AG04450 (cell line): ENCODE measurements around the gene SPEN. TPM values are rescaled to one million over a fixed set of nuclear protein-coding genes. Genes with fewer than 3 reads are reported as not detected.
"Not testable (repeated sequence)": the region's sequence is repeated elsewhere in the genome, so short reads cannot be mapped to it uniquely, and the experiment has no call there.

Experiments used
- CTCF ChIA-PET: fragments of 300-600, 350-600 bp; formaldehyde crosslinking; extraction: SDS; loops from one replicate; lab custom pipeline; 2022; ENCODE audit warnings: antibody characterized with exemption, inconsistent platforms; lab: Charles Lee
- POLR2A ChIA-PET: fragments of 350-600 bp; formaldehyde crosslinking; extraction: SDS; loops from one replicate; lab custom pipeline; 2021; ENCODE audit warnings: antibody characterized with exemption, inconsistent platforms; lab: Yijun Ruan, JAX
- DNase-seq: peaks from one replicate; pipeline ENCODE4 v3.0.0-alpha.2; 2011; ENCODE audit warnings: low read depth, low spot score
- H3K27ac ChIP-seq: one replicate; pipeline ENCODE4 v1.5.1; 2012; ENCODE audit warnings: low read depth, low read length, control low read depth
- H3K27me3 ChIP-seq: one replicate; pipeline ENCODE4 v1.6.0; 2012; ENCODE audit warnings: low read length; ENCODE audit not compliant: control insufficient read depth, insufficient read depth
- H3K4me3 ChIP-seq: 2 replicates; pipeline ENCODE4 v1.5.1; 2011; ENCODE audit warnings: mild to moderate bottlenecking, low read depth, low read length, control low read depth
- H3K9me3 ChIP-seq: 2 replicates; pipeline ENCODE4 v1.5.1; 2012; ENCODE audit warnings: low read length; ENCODE audit not compliant: control insufficient read depth, insufficient read depth
- polyA plus RNA-seq: library from polyadenylated mRNA; depleted of rRNA; stranded (reverse); fragments of >200 nt; gene quantifications from 2 replicates; pipeline ENCODE4 v1.2.3, GENCODE V29; 2011
- TF ChIP-seq, protein P1 (sequence below): IDR thresholded peaks from 2 replicates; pipeline ENCODE4 v1.5.1; 2011; ENCODE audit warnings: low read depth, low read length, control low read depth, inconsistent platforms

Gene SPEN
- polyA plus RNA-seq, 1 experiment, result 5.2 TPM

DNA sequence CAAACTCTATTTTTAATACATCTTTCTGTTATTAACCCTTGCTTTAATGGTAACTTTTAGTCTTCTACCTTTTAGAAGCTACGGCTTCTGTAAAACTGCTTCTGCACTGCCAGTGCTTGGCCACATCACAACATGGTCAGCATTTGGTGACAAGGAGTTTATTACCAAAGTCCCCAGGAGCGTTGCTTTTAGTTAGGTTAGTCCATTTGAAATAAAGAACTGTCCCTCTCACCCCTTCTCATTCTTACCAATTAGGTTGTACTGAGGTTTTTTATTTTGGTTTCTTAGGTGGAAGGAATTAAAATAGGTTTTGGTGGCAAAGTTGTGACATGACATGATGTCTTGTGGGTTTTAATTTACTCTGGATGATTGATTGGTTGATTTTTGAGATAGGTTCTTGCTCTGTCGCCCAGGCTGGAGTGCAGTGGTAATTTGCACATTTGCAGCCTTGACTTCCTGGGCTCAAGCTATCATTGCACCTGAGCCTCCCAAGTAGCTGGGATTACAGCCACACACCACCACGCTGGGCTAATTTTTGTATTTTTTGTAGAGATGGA, 39.2 kb downstream of the SPEN start:
- TF ChIP-seq, protein P1, sequence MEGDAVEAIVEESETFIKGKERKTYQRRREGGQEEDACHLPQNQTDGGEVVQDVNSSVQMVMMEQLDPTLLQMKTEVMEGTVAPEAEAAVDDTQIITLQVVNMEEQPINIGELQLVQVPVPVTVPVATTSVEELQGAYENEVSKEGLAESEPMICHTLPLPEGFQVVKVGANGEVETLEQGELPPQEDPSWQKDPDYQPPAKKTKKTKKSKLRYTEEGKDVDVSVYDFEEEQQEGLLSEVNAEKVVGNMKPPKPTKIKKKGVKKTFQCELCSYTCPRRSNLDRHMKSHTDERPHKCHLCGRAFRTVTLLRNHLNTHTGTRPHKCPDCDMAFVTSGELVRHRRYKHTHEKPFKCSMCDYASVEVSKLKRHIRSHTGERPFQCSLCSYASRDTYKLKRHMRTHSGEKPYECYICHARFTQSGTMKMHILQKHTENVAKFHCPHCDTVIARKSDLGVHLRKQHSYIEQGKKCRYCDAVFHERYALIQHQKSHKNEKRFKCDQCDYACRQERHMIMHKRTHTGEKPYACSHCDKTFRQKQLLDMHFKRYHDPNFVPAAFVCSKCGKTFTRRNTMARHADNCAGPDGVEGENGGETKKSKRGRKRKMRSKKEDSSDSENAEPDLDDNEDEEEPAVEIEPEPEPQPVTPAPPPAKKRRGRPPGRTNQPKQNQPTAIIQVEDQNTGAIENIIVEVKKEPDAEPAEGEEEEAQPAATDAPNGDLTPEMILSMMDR, result no peak
- Histone ChIP-seq H3K27me3 (no peaks in the 10 kb centered on the region), H3K9me3 (no peaks in the 10 kb centered on the region), H3K27ac (peak overlapping the region; percentile 91), H3K4me3 (peak overlapping the region; percentile 49)
- ChIA-PET POLR2A (interaction anchor here (1.4 kb wide), 1 partner anchor 39 kb away, joined by 7 read pairs; the partner anchor contains the start of gene SPEN), CTCF (interaction anchor here (0.6 to 1.0 kb wide), 2 partner anchors 17 to 72 kb away, joined by 3 to 5 read pairs; no protein-coding TSS in a partner anchor)
- no peak for DNase-seq

- H3K27me3 ChIP-seq, H3K9me3 ChIP-seq, H3K4me3 ChIP-seq: not testable (repeated sequence)
- peak; percentile 49 for DNase-seq
- peak overlapping the region; percentile 92 for H3K27ac ChIP-seq
- POLR2A ChIA-PET, result interaction anchor here (0.6 to 1.0 kb wide), 3 partner anchors 10 to 81 kb away, joined by 3 to 4 read pairs (median 3); partner anchors contain the start of gene SPEN
- CTCF ChIA-PET, result interaction anchor here (0.6 kb wide), 1 partner anchor 13 kb away, joined by 9 read pairs; no protein-coding TSS in a partner anchor
Measured at GRCh38 chr1:15892857-15893599, 45.5 kb downstream of the SPEN start.

DNA sequence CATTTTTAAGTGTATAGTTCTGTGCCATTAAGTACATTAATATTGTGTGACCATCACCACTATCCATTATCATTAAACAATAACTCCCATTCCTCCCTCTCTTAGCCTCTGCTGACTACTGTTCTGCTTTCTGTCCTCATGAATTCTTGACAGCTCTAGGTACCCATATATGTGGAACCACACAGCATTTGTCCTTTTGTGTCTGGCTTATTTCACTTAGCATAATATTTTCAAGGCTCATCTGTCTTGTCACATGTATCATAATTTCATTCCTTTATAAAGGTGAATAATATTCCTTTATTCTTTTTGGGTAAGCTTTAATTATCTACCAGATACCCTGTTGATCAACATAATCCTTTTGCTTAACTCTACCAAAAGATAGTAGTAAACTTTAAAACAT, 47.7 kb downstream of the SPEN start:
- Histone ChIP-seq H3K27ac (no peak overlapping the region), H3K9me3 (no peaks in the 10 kb centered on the region), H3K4me3 (no peak overlapping the region), H3K27me3 (no peaks in the 10 kb centered on the region)
- TF ChIP-seq, protein P1, result no peak
- no peak for DNase-seq
- ChIA-PET CTCF (interaction anchor here (0.7 kb wide), 1 partner anchor 12 kb away, joined by 9 read pairs; no protein-coding TSS in a partner anchor), POLR2A (no interaction called here)

DNA sequence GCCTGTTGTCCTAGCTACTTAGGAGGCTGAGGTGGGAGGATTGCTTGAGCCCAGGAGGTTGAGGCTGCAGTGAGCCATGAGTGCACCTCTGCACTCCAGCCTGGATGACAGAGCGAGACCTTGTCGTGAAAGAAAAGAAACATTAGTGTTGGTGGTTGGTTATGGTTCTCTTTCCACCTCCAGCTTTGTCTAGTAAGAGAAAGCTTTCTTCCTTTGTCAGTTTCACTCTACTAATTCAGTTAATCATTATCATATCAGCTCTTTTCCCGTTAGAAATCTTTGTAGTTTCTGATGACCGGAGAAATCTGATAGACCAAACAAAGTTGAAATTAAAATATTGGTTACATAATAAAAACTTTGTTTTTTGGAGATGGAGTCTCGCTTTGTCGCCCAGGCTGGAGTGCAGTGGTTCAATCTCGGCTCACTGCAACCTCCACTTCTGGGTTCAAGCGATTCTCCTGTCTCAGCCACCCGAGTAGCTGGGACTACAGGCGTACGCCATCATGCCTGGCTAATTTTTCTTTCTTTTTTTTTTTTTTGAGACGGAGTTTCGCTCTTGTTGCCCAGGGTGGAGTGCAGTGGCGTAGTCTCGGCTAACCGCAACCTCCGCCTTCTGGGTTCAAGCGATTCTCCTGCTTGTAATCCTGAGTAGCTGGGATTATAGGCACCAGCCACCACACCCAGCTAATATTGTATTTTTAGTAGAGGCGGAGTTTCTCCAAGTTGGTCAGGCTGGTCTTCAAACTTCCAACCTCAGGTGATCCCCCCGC, 49.5 kb downstream of the SPEN start:
- CTCF ChIA-PET, result interaction anchor here (0.6 to 1.1 kb wide), 3 partner anchors 29 to 82 kb away, joined by 3 to 6 read pairs (median 3); no protein-coding TSS in a partner anchor
- H3K27ac ChIP-seq, DNase-seq, H3K4me3 ChIP-seq, H3K9me3 ChIP-seq, POLR2A ChIA-PET, H3K27me3 ChIP-seq: not testable (repeated sequence)

DNA sequence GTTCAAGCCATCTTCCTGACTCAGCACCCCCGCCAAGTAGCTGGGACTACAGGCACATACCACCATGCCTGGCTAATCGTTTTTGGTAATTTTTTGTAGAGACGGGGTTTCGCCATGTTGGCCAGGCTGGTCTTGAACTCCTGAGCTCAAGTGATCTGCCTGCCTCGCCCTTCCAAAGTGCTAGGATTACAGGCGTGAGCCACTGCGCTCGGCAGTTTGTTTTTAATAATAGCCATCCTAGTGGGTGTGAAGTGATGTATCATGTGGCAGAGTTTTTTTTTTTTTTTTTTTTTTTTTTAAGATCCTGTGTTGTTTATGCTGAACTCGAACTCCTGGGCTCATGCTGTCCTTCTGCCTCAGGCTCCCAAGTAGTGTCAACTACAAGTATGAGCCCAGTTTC, 51.8 kb downstream of the SPEN start:
- TF ChIP-seq, protein P1, result no peak
- CTCF ChIA-PET, result no interaction called here
- POLR2A ChIA-PET, result no interaction called here
- H3K27ac ChIP-seq, result no peak overlapping the region
- no peak overlapping the region for H3K4me3 ChIP-seq
- no peaks in the 10 kb centered on the region for H3K9me3 ChIP-seq
- no peaks in the 10 kb centered on the region for H3K27me3 ChIP-seq
- DNase-seq, result no peak
